Peyer's patch (tissue), 4 donors: Measurements from ENCODE around the gene RRP1B.
"Not testable (repeated sequence)": the region's sequence is repeated elsewhere in the genome, so short reads cannot be mapped to it uniquely, and the experiment has no call there.

Source experiments
- POLR2A ChIP-seq, 2 donors: fragments of 450-650 bp; IDR thresholded peaks; one replicate each; pipeline ENCODE4 v1.5.1; 2017; ENCODE audit warnings: antibody characterized with exemption in 2 of 2, mild to moderate bottlenecking in 2 of 2, moderate library complexity in 2 of 2
- TF ChIP-seq, protein P1 (sequence below), 6 experiments: fragments of 450-650 bp in 4 of 6; fragments of 200-600 bp in 2 of 6; sonication (generic) in 1 of 6; IDR thresholded peaks; one replicate each; pipeline ENCODE4 v1.5.1; 2017 to 2019; ENCODE audit warnings: antibody characterized with exemption in 6 of 6, mild to moderate bottlenecking in 3 of 6, moderate library complexity in 1 of 6

DNA sequence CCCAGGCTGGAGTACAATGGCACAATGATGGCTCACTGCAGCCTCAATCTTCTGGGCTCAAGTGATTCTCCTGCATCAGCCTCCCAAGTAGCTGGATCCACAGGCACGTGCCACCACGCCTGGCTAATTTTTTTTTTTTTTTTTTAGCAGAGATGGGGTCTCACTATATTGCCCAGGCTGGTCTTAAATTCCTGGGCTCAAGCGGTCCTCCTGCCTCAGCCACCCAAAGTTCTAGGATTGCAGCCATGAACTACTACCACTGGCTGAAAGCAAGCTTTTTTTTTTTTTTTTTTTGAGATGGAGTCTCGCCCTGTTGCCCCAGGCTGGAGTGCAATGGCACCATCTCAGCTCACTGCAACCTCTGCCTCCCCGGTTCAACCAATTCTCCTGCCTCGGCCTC is 53.8 kb downstream of the RRP1B start:
- TF ChIP-seq, protein P1, sequence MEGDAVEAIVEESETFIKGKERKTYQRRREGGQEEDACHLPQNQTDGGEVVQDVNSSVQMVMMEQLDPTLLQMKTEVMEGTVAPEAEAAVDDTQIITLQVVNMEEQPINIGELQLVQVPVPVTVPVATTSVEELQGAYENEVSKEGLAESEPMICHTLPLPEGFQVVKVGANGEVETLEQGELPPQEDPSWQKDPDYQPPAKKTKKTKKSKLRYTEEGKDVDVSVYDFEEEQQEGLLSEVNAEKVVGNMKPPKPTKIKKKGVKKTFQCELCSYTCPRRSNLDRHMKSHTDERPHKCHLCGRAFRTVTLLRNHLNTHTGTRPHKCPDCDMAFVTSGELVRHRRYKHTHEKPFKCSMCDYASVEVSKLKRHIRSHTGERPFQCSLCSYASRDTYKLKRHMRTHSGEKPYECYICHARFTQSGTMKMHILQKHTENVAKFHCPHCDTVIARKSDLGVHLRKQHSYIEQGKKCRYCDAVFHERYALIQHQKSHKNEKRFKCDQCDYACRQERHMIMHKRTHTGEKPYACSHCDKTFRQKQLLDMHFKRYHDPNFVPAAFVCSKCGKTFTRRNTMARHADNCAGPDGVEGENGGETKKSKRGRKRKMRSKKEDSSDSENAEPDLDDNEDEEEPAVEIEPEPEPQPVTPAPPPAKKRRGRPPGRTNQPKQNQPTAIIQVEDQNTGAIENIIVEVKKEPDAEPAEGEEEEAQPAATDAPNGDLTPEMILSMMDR (IDR thresholded peaks at IDR 0.05) = not testable (repeated sequence)
- TF ChIP-seq POLR2A (IDR thresholded peaks at IDR 0.05) = not testable (repeated sequence)
